Measurements from ENCODE around the gene RWDD2A.

DNA sequence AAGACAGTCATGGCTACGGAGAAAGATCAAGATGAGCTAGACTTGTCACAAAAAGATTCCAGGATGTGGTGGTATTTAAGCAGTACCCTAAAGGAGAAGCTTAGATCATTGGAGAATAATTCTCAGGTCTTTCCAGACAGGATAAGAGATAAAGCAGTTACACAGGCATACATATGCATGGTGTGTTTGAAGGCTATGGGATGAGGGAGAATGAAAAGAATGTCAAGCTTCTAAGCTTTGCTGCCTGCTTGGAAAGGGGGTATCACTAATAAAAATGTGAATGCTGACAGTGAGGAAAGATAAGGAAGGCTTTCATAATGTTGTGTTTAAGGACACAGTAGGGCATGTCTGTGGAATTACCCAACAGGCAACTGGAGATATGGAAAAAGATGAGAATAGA, 28.1 kb downstream of the RWDD2A start:
- TF ChIP-seq GATA2 (IDR thresholded peaks at IDR 0.05; ENCODE audit: low read depth, low read length), result no peak
- no peak for TF ChIP-seq GATA3 (IDR thresholded peaks at IDR 0.05; ENCODE audit: low read depth, low read length)

Measured in SH-SY5Y (cell line).